Measurements from ENCODE around the gene TAF3. TPM values are rescaled to one million over a fixed set of nuclear protein-coding genes. Genes with fewer than 3 reads are reported as not detected.

Gene TAF3
- total RNA-seq, 8 experiments from 2014 or later, result 3.0 to 7.8 (median 5.4) TPM

- H3K27ac ChIP-seq, result no peak overlapping the region
- peak overlapping the region; percentile 82 to 96 (median 85) for H3K4me3 ChIP-seq
- ATAC-seq (replicated peaks in 6 of 8), result peak; percentile 64 to 78 (median 66)
- 0 to 4% (median 1%) methylated on average over 1 to 16 of the region's 17 CpGs for WGBS, 10 experiments
- peaks cover 9 to 11% of the 10 kb centered on the region in 2 donors for H3K4me1 ChIP-seq (replicated peaks in 1 of 2)
- in situ Hi-C loops (cut with MboI; ENCODE audit: low pct_unique_long_range_greater_than_20kb in 2 of 9, low sequenced_read_pairs in 9 of 9, unreplicated experiment in 9 of 9), result no loop called here
These were observed 786 bp downstream of the TAF3 start for GRCh38 chr10:7819121-7819460.

- no peak for ATAC-seq (replicated peaks in 6 of 8)
- in situ Hi-C loops (cut with MboI; ENCODE audit: low pct_unique_long_range_greater_than_20kb in 2 of 9, low sequenced_read_pairs in 9 of 9, unreplicated experiment in 9 of 9), result no loop called here
These were observed 5.9 kb downstream of the TAF3 start for GRCh38 chr10:7824251-7824650.

GRCh38 chr10:7826971-7827370, 8.7 kb downstream of the TAF3 start:
- WGBS, 10 experiments, result 80 to 100% (median 94%) methylated on average over 1 to 4 of the region's 4 CpGs; no CpG with 5 or more reads in 3 of the 10 experiments
- ATAC-seq (replicated peaks in 6 of 8), result peak in 3 of 8 experiments; percentile 27 to 47 (median 32)

More at GRCh38 chr10:7824251-7824650, 5.9 kb downstream of the TAF3 start:
- 60 to 100% (median 88%) methylated on average over 1 to 3 of the region's 3 CpGs; no CpG with 5 or more reads in 1 of the 10 experiments for WGBS, 10 experiments
- Histone ChIP-seq H3K4me1 (replicated peaks in 1 of 2) (peaks cover 6 to 8% of the 10 kb centered on the region in 2 donors), H3K4me3 (no peak overlapping the region), H3K27ac (no peak overlapping the region)

GRCh38 chr10:7829289-7829834, 11.1 kb downstream of the TAF3 start:
- Histone ChIP-seq H3K4me1 (replicated peaks in 1 of 2) (no peaks in the 10 kb centered on the region), H3K4me3 (no peak overlapping the region), H3K27ac (no peak overlapping the region)
- WGBS, 10 experiments, result 80 to 100% (median 98%) methylated on average over 1 to 10 of the region's 10 CpGs
- in situ Hi-C loops (cut with MboI; ENCODE audit: low pct_unique_long_range_greater_than_20kb in 2 of 9, low sequenced_read_pairs in 9 of 9, unreplicated experiment in 9 of 9), result no loop called here
- no peak for ATAC-seq (replicated peaks in 6 of 8)

More at GRCh38 chr10:7826971-7827370, 8.7 kb downstream of the TAF3 start:
- H3K4me3 ChIP-seq, result no peak overlapping the region
- in situ Hi-C loops (cut with MboI; ENCODE audit: low pct_unique_long_range_greater_than_20kb in 2 of 9, low sequenced_read_pairs in 9 of 9, unreplicated experiment in 9 of 9), result no loop called here
- H3K4me1 ChIP-seq (replicated peaks in 1 of 2), result no peaks in the 10 kb centered on the region
- no peak overlapping the region for H3K27ac ChIP-seq

GRCh38 chr10:7832060-7832459, 13.8 kb downstream of the TAF3 start:
- Histone ChIP-seq H3K4me1 (replicated peaks in 1 of 2) (no peaks in the 10 kb centered on the region), H3K27ac (no peak overlapping the region), H3K4me3 (no peak overlapping the region)
- 40 to 100% (median 100%) methylated on average over 1 of the region's 1 CpG; no CpG with 5 or more reads in 4 of the 10 experiments for WGBS, 10 experiments
- in situ Hi-C loops (cut with MboI; ENCODE audit: low pct_unique_long_range_greater_than_20kb in 2 of 9, low sequenced_read_pairs in 9 of 9, unreplicated experiment in 9 of 9), result no loop called here
- no peak for ATAC-seq (replicated peaks in 6 of 8)

- Histone ChIP-seq H3K4me3 (no peak overlapping the region), H3K4me1 (replicated peaks in 1 of 2) (no peaks in the 10 kb centered on the region), H3K27ac (no peak overlapping the region)
- in situ Hi-C loops (cut with MboI; ENCODE audit: low pct_unique_long_range_greater_than_20kb in 2 of 9, low sequenced_read_pairs in 9 of 9, unreplicated experiment in 9 of 9), result no loop called here
- ATAC-seq (replicated peaks in 6 of 8), result no peak
These were observed 14.9 kb downstream of the TAF3 start for GRCh38 chr10:7833210-7833609.

GRCh38 chr10:7834262-7834661, 16.0 kb downstream of the TAF3 start:
- Histone ChIP-seq H3K4me1 (replicated peaks in 1 of 2) (no peaks in the 10 kb centered on the region), H3K4me3 (no peak overlapping the region), H3K27ac (no peak overlapping the region)
- ATAC-seq (replicated peaks in 6 of 8), result peak in 3 of 8 experiments; percentile 50 to 91 (median 50)
- 20 to 100% (median 74%) methylated on average over 1 to 3 of the region's 3 CpGs; no CpG with 5 or more reads in 1 of the 10 experiments for WGBS, 10 experiments
- in situ Hi-C loops (cut with MboI; ENCODE audit: low pct_unique_long_range_greater_than_20kb in 2 of 9, low sequenced_read_pairs in 9 of 9, unreplicated experiment in 9 of 9), result no loop called here

GRCh38 chr10:7836571-7836970, 18.3 kb downstream of the TAF3 start:
- in situ Hi-C loops (cut with MboI; ENCODE audit: low pct_unique_long_range_greater_than_20kb in 2 of 9, low sequenced_read_pairs in 9 of 9, unreplicated experiment in 9 of 9), result no loop called here
- no peak for ATAC-seq (replicated peaks in 6 of 8)
- 80 to 100% (median 96%) methylated on average over 1 to 2 of the region's 2 CpGs; no CpG with 5 or more reads in 3 of the 10 experiments for WGBS, 10 experiments
- H3K27ac ChIP-seq, result no peak overlapping the region
- no peaks in the 10 kb centered on the region for H3K4me1 ChIP-seq (replicated peaks in 1 of 2)
- no peak overlapping the region for H3K4me3 ChIP-seq

GRCh38 chr10:7846591-7846990, 28.3 kb downstream of the TAF3 start:
- in situ Hi-C loops (cut with MboI; ENCODE audit: low pct_unique_long_range_greater_than_20kb in 2 of 9, low sequenced_read_pairs in 9 of 9, unreplicated experiment in 9 of 9), result no loop called here
- Histone ChIP-seq H3K4me1 (replicated peaks in 1 of 2) (no peaks in the 10 kb centered on the region), H3K4me3 (no peak overlapping the region), H3K27ac (no peak overlapping the region)
- 0 to 100% (median 88%) methylated on average over 1 of the region's 1 CpG; no CpG with 5 or more reads in 1 of the 10 experiments for WGBS, 10 experiments
- no peak for ATAC-seq (replicated peaks in 6 of 8)

GRCh38 chr10:7853226-7853842, 35.0 kb downstream of the TAF3 start:
- Histone ChIP-seq H3K4me3 (no peak overlapping the region), H3K27ac (no peak overlapping the region), H3K4me1 (replicated peaks in 1 of 2) (no peaks in the 10 kb centered on the region)
- in situ Hi-C loops (cut with MboI; ENCODE audit: low pct_unique_long_range_greater_than_20kb in 2 of 9, low sequenced_read_pairs in 9 of 9, unreplicated experiment in 9 of 9), result loop anchor here in 5 of 9 experiments (25.0 kb wide), 2 partner anchors 1359 to 1459 kb away; no protein-coding TSS in a partner anchor
- 20 to 100% (median 68%) methylated on average over 1 to 4 of the region's 4 CpGs; no CpG with 5 or more reads in 1 of the 10 experiments for WGBS, 10 experiments
- ATAC-seq (replicated peaks in 6 of 8), result no peak

- Histone ChIP-seq H3K4me1 (replicated peaks in 1 of 2) (no peaks in the 10 kb centered on the region), H3K4me3 (no peak overlapping the region), H3K27ac (no peak overlapping the region)
- in situ Hi-C loops (cut with MboI; ENCODE audit: low pct_unique_long_range_greater_than_20kb in 2 of 9, low sequenced_read_pairs in 9 of 9, unreplicated experiment in 9 of 9), result loop anchor here in 5 of 9 experiments (25.0 kb wide), 2 partner anchors 1358 to 1458 kb away; no protein-coding TSS in a partner anchor
- peak in 1 of 8 experiments; percentile 62 for ATAC-seq (replicated peaks in 6 of 8)
- WGBS, 10 experiments, result 13 to 100% (median 82%) methylated on average over 1 to 3 of the region's 3 CpGs; no CpG with 5 or more reads in 2 of the 10 experiments
These were observed 35.6 kb downstream of the TAF3 start for GRCh38 chr10:7853890-7854289.

- ATAC-seq (replicated peaks in 6 of 8), result no peak
- Histone ChIP-seq H3K4me3 (no peak overlapping the region), H3K4me1 (replicated peaks in 1 of 2) (no peaks in the 10 kb centered on the region), H3K27ac (no peak overlapping the region)
- WGBS, 10 experiments, result 14 to 100% (median 54%) methylated on average over 1 to 4 of the region's 4 CpGs; no CpG with 5 or more reads in 2 of the 10 experiments
- in situ Hi-C loops (cut with MboI; ENCODE audit: low pct_unique_long_range_greater_than_20kb in 2 of 9, low sequenced_read_pairs in 9 of 9, unreplicated experiment in 9 of 9), result loop anchor here in 5 of 9 experiments (25.0 kb wide), 2 partner anchors 1357 to 1457 kb away; no protein-coding TSS in a partner anchor
These were observed 36.9 kb downstream of the TAF3 start for GRCh38 chr10:7855205-7855604.

GRCh38 chr10:7856678-7857077, 38.4 kb downstream of the TAF3 start:
- Histone ChIP-seq H3K27ac (no peak overlapping the region), H3K4me1 (replicated peaks in 1 of 2) (no peaks in the 10 kb centered on the region), H3K4me3 (no peak overlapping the region)
- WGBS, 10 experiments, result 31 to 88% (median 66%) methylated on average over 1 to 4 of the region's 4 CpGs
- in situ Hi-C loops (cut with MboI; ENCODE audit: low pct_unique_long_range_greater_than_20kb in 2 of 9, low sequenced_read_pairs in 9 of 9, unreplicated experiment in 9 of 9), result loop anchor here in 5 of 9 experiments (25.0 kb wide), 2 partner anchors 1356 to 1456 kb away; no protein-coding TSS in a partner anchor
- ATAC-seq (replicated peaks in 6 of 8), result no peak
